ENCODE data around the gene PDE8B.

DNA sequence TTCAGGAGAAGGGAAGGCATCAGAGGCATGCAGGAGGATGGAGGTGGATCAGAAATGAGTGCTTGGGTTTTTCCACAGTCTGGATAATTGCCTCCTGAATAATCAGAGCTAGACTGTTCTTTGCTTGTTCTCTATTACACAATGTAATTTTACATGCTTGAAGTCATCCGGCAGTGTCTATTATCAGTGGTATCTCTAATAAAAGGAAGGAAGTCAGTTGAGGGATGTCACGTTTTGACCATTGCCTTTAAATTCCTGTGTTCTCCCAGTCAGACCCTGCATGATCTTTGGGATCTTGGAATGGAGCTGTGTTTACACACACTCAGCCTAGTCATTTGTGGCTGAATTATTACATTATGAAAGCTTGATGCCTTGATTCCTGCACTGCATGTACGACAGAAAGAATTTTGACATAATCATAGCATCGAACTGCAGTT is 91.0 kb downstream of the PDE8B start:
- no peak for TF ChIP-seq CTCF (IDR thresholded peaks at IDR 0.05)
- TF ChIP-seq POLR2A (IDR thresholded peaks at IDR 0.05), result no peak
- no peak for TF ChIP-seq EP300 (IDR thresholded peaks at IDR 0.05)

Measured in suprapubic skin (tissue), 3 donors.